HepG2 (cell line): Measurements from ENCODE around the gene CHMP5. TPM values are rescaled to one million over a fixed set of nuclear protein-coding genes. Genes with fewer than 3 reads are reported as not detected.

Experiments
- ATAD3A ChIP-seq: sonication (generic); formaldehyde crosslinking; IDR thresholded peaks from 2 replicates; pipeline ENCODE4 v1.4.0; 2020; ENCODE audit warnings: missing genetic modification reagents
- ATF4 ChIP-seq, 2 experiments: fragments of 450-650 bp in 1 of 2; sonication (generic) in 1 of 2; formaldehyde crosslinking; IDR thresholded peaks; 2 replicates each; pipeline versions ENCODE4 v1.5.0 to v1.8.0; 2020 to 2022; ENCODE audit warnings: mild to moderate bottlenecking in 1 of 2, missing genetic modification reagents in 1 of 2
- E2F5 ChIP-seq: sonication (generic); formaldehyde crosslinking; conservative IDR thresholded peaks from 2 replicates; pipeline ENCODE4 v1.4.0; 2020; ENCODE audit warnings: missing genetic modification reagents
- MTA3 ChIP-seq: sonication (generic); formaldehyde crosslinking; IDR thresholded peaks from 2 replicates; pipeline ENCODE4 v1.4.0; 2020; ENCODE audit warnings: missing genetic modification reagents
- ZBTB44 ChIP-seq: sonication (generic); formaldehyde crosslinking; IDR thresholded peaks from 2 replicates; pipeline ENCODE4 v1.4.0; 2020; ENCODE audit warnings: missing genetic modification reagents
- ZNF318 ChIP-seq: sonication (generic); formaldehyde crosslinking; IDR thresholded peaks from 2 replicates; pipeline ENCODE4 v1.4.0; 2020; ENCODE audit warnings: mild to moderate bottlenecking, missing genetic modification reagents
- ZNF432 ChIP-seq: sonication (generic); formaldehyde crosslinking; IDR thresholded peaks from 2 replicates; pipeline ENCODE4 v1.5.0; 2020; ENCODE audit warnings: missing genetic modification reagents, mild to moderate bottlenecking, borderline replicate concordance
- ZNF597 ChIP-seq: sonication (generic); formaldehyde crosslinking; IDR thresholded peaks from 2 replicates; pipeline ENCODE4 v1.5.0; 2020; ENCODE audit warnings: missing genetic modification reagents
- ZNF720 ChIP-seq: sonication (generic); formaldehyde crosslinking; IDR thresholded peaks from 2 replicates; pipeline ENCODE4 v1.4.0; 2020; ENCODE audit warnings: missing genetic modification reagents
- ZNF883 ChIP-seq: sonication (generic); formaldehyde crosslinking; IDR thresholded peaks from 2 replicates; pipeline ENCODE4 v1.5.1; 2020; ENCODE audit warnings: mild to moderate bottlenecking, missing genetic modification reagents; ENCODE audit errors: not compliant biosample characterization
- polyA plus RNA-seq, 8 experiments: library from polyadenylated mRNA; depleted of rRNA in 3 of 8; stranded (reverse) in 7 of 8; unstranded in 1 of 8; fragments of >200 nt; fragmentation: Illumina TruSeq in 4 of 8; extraction: Trizol in 4 of 8; gene quantifications; 2 replicates each; pipeline versions ENCODE4 v1.2.1 to v1.2.3, GENCODE V29; 2011 to 2016; ENCODE audit warnings: low read depth in 4 of 8, missing spikeins in 1 of 8, mixed read lengths in 1 of 8; ENCODE audit not compliant: insufficient read depth in 1 of 8
- total RNA-seq, 5 experiments: library from RNA; depleted of rRNA; stranded (reverse); fragments of >200 nt; fragmentation: Illumina TruSeq; extraction: Trizol; gene quantifications; 2 replicates each; pipeline ENCODE4 v1.2.3, GENCODE V29; 2016; ENCODE audit warnings: low read depth in 1 of 5

CHMP5 gene
- total and polyA plus RNA-seq, 2 of the 13 experiments (the other 11 are each of a cell fraction or from before 2014, with no cell fraction given) = 46.0 to 57.3 TPM

- TF ChIP-seq ZNF318 (0 out of 2 replicates have a peak, but pooled peaks have one; percentile 31), ZBTB44 (0 out of 2 replicates have a peak, but pooled peaks have one; percentile 10), MTA3 (CRISPR knock-in tag) (no peak), ATAD3A (CRISPR knock-in tag) (no peak), ZNF720 (CRISPR knock-in tag) (no peak), ZNF883 (CRISPR knock-in tag) (peak; percentile 97), ZNF597 (CRISPR knock-in tag) (no peak), E2F5 (CRISPR knock-in tag) (0 out of 2 replicates have a peak, but pooled peaks have one; percentile 22), ATF4 (CRISPR knock-in tag; IDR thresholded peaks at IDR 0.05) (peak in 1 of 2 experiments; percentile 82; a peak in 2 of 4 replicates), ZNF432 (CRISPR knock-in tag) (no peak; the same call in 1 of the 2 replicates)
These were observed 25.6 kb downstream of the CHMP5 start, which contains the start of gene NFX1 (continued) for GRCh38 chr9:33290247-33291030.
